GF-D8 (cell line): ENCODE measurements around the gene FBXO33.
"Not testable (repeated sequence)": the region's sequence is repeated elsewhere in the genome, so short reads cannot be mapped to it uniquely, and the experiment has no call there.

Source experiments
- DNase-seq: peaks from one replicate; lab custom pipeline; 2025; lab: John Stamatoyannopoulos, UW

FBXO33 gene

DNA sequence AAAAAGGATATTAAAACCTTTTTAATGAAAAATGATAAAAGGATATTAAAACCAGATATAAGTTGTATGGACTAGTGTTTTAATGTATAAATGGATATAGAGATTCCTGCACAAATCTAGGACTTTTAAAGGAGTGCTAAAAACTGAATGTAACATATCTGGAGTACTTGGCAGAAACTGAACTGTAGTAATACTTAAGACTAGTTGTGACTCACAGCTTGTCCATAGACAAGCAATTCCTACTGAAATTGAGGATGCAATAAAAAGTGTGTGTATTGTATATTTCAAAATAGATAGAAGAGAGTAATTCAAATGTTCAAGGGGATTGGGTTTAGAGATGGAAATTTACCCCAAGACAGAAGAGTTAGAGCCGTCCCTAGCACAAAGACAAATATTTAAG, 59.6 kb downstream of the FBXO33 start:
- no peak for DNase-seq

DNA sequence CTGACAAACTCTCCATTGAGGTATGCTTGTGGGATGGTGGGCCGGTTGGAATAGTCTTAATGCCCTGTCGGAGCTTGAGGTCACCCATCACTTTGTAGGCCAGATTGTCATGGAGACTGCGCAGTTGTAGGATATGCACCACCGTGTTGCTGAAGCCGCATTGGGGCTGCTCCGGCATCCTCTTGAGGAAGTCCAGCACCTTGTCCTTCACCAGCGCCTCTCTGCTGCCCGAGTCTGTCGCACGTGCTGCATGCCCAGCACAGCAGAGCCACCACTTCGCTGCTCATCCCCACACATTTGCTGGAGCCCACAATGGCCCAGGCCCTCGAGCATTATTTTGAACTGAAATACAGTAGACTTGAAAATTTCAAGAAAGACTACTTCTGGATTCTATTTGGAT, 61.8 kb downstream of the FBXO33 start:
- no peak for DNase-seq

DNA sequence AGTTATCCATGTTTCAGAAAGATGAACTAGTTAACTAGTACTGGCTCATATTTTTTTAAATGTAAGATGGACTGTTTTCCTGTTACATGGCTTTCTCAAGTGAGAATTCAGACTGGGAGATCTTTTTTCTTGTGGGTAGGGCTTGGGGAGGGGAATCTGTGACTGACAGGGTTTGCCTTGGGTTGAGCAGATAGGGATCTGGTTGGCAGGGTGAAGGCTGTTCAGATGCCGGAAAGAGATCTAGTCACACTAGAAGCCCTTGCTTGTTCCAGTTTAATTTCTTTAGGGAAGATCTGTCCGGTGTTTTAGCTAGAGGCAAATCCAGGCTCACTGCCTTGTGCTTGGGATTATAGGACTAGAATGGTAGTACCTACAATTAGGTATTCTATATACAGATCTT, 63.2 kb downstream of the FBXO33 start:
- no peak for DNase-seq

DNA sequence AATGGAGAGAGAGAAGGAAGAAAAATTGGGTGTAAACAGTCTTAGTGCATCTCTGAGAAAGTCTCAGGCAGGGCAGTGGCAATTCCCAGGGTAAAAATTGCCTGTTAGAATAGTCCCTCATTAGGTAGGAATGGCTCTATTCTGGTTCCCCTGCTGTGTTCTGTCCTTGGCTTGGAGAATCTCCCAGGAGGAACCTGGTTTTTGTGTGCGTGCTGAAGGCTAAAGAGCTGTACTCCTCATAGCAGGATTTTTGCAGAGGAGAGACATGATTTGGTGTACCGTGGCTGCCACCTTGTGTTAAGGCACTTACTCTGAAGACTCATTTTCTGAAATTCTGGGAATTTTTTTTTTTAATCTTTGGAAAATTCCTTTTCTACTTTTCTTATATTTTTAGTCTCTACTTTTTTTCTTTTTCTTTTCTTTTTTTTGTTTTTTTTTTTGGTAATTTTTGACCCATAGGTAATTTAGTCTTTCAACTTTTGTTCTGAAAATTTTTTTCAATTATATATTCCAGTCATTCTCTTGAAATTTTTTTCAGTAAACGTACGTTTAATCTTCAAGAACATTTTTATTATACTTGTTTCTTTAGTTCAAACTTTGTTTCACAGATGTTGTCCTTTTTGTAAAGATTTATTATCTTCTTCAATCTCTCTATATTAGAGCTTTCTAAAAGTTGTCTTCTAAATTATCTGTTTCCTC, 63.8 kb downstream of the FBXO33 start:
- peak; percentile 37 for DNase-seq

DNA sequence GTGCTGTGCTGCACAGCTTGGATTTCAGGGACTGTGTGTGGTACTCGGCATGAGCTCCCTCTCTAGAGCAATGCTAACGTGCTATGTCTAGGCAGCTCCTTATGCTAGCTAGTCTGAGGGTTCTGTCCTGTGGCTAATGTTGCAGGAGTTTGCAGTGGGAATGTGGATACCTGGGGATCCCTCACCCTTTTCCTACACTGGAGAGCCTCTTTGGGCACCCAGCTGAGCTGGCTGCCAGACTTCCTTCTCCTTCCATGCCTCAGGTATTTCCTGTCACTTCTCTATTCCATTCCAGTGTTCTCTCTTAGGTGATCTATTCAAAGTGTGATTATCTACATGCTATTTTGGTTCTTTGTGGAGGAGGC, 64.9 kb downstream of the FBXO33 start:
- DNase-seq = no peak

DNA sequence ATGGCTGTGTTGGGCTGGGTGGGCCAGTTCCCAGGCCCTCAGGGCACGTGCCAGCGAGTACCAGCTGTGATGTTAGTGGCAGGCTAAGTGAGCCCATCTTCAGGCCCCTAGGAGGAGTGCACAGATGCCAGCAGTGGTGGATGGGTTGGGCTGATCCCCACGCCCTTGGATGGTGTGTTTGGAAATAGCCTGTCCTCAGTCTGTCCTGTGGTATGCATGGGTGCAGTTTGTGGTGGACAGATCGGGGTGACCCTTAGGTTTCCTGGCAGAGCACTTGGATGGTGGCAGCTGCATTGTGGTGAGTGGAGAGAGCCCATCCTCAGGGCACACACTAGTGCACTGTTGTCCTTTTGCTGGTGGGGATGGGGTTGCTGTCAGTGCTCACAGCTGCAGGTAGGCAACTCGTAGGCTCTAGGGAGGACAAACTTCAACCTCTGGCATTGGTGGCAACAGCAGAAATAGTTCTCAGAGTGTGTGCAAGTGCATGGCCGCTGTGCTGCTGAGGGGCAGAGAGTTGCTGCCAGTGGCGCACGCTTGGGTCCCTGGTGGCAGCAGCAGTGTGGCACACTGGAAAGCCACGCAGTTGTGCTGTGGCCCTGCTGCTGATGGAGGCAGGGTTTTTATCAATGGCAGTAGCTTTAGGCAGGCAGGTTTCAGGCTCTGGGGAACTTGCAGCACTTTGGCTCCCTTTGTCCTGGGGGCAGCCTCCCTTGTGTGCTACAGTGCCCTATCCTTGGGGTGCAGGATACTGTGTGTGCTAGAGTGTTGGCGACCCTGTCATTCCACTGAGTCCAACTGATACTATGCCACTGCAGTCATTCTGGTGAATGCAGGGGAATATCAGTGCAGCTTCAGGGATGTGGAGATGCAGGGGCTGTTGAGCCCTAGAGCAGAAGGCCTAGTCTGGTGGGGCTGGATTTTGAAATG, 65.5 kb downstream of the FBXO33 start:
- DNase-seq = no peak

- no peak for DNase-seq
Observed at GRCh38 chr14:39365354-39365753, 66.9 kb downstream of the FBXO33 start.

GRCh38 chr14:39364509-39364908, 67.7 kb downstream of the FBXO33 start:
- DNase-seq = no peak

GRCh38 chr14:39361556-39361955, 70.7 kb downstream of the FBXO33 start:
- not testable (repeated sequence) for DNase-seq

DNA sequence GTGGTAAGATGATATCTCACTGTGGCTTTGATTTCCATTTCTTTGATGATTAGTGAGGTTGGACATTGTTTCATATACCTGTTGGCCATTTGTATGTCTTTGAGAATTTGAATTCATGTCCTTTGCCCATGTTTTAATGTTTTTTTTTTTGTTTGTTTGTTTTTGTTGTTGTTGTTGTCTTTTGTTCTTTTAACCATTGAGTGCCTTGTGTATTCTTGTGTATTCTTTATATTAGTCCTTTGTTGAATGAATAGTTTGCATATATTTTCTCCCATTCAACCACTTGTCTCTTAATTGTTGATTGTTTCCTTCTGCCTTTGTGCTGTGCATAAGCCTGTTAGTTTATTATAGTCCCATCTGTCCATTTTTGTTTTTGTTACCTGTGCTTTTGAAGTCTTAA, 71.9 kb downstream of the FBXO33 start:
- DNase-seq = no peak

DNA sequence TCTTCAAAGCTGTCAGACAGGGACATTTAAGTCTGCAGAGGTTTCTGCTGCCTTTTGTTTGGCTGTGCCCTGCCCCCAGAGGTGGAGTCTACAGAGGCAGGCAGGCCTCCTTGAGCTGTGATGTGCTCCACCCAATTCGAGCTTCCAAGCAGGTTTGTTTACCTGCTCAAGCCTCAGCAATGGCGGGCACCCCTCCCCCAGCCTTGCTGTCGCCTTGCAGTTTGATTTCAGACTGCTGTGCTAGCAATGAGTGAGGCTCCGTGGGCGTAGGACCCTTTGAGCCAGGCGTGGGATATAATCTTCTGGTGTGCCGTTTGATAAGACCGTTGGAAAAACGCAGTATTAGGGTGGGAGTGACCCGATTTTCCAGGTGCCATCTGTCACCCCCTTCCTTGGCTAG, 73.2 kb downstream of the FBXO33 start:
- DNase-seq = not testable (repeated sequence)

DNA sequence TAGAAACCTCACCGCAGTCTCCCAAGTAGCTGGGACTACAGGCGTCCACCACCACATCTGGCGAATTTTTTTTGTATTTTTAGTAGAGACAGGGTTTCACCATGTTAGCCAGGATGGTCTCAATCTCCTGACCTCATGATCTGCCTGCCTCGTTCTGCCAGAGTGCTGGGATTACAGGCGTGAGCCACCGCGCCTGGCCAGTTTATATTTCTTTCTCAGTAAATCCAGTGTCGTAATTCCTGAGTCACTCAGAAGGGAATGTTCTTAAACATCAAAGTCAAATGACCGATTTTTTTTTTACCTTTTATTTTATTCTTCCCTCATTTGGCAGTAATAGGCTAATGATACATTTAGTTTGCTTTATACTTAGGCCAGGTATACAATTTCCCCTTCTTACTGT, 80.5 kb downstream of the FBXO33 start:
- DNase-seq = no peak

DNA sequence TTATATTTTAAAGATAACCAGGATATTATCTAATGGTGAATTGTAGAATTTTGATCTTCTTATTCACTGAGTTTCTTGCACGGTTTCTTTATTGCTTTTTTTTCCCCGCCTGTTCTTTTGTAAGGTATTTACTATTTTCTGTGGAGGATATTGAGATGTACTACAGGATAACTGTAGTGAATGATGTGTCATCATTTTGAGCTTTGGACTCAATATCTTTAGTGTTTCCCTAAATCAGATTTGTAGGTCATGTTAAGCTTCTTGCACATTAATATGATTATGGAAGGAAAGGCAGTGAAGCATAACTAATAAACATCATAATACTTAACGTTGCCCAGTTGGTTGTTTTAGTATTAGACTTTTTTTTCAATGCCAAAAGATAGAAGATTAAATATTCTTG, 81.4 kb downstream of the FBXO33 start:
- no peak for DNase-seq
